Stimulated activated CD8-positive, alpha-beta memory T cell treated with anti-CD3 and anti-CD28 coated beads, Interleukin-7, amount 100 ng/mL, for 4 hours (primary cell): Measurements from ENCODE around the gene CD84.
"Not testable (repeated sequence)": the region's sequence is repeated elsewhere in the genome, so short reads cannot be mapped to it uniquely, and the experiment has no call there.

Source experiments
- DNase-seq, 2 donors: peaks; one replicate each; pipeline ENCODE4 v3.0.0-alpha.2; 2020; ENCODE audit warnings: low read depth in 2 of 2

Gene CD84

GRCh38 chr1:160517519-160517918 lies 61.8 kb downstream of the CD84 start:
- not testable (repeated sequence) for DNase-seq

- DNase-seq = not testable (repeated sequence)
Measured at GRCh38 chr1:160515908-160516307, 63.4 kb downstream of the CD84 start.

- no peak for DNase-seq
Measured at GRCh38 chr1:160504651-160505050, 74.6 kb downstream of the CD84 start.

GRCh38 chr1:160503087-160503486 lies 76.2 kb downstream of the CD84 start:
- DNase-seq = no peak

GRCh38 chr1:160500321-160500990 lies 78.8 kb downstream of the CD84 start:
- no peak for DNase-seq

GRCh38 chr1:160499631-160500030 lies 79.7 kb downstream of the CD84 start:
- DNase-seq = no peak

- not testable (repeated sequence) for DNase-seq
Measured at GRCh38 chr1:160498301-160499065, 80.8 kb downstream of the CD84 start.

- DNase-seq = no peak
Measured at GRCh38 chr1:160496334-160496733, 83.0 kb downstream of the CD84 start.

- DNase-seq = no peak
Measured at GRCh38 chr1:160494620-160495019, 84.7 kb downstream of the CD84 start.

- DNase-seq = no peak
Measured at GRCh38 chr1:160492617-160493016, 86.7 kb downstream of the CD84 start.

GRCh38 chr1:160491981-160492380 lies 87.3 kb downstream of the CD84 start:
- no peak for DNase-seq
